Mucosa of rectum (tissue), 2 donors: Measurements from ENCODE around the gene RUBCNL.
"Not testable (repeated sequence)": the region's sequence is repeated elsewhere in the genome, so short reads cannot be mapped to it uniquely, and the experiment has no call there.

Experiments used
- H3K27ac ChIP-seq, 2 donors: one replicate each; pipeline ENCODE4 v1.7.0; 2013; ENCODE audit warnings: inconsistent platforms in 2 of 2, low read depth in 2 of 2, low read length in 2 of 2
- H3K27me3 ChIP-seq, 2 donors: one replicate each; pipeline ENCODE4 v1.7.0; 2013; ENCODE audit warnings: low read length in 2 of 2; ENCODE audit not compliant: control insufficient read depth in 2 of 2, insufficient read depth in 2 of 2
- H3K36me3 ChIP-seq, 2 donors: one replicate each; pipeline ENCODE4 v1.7.0; 2013; ENCODE audit warnings: low read length in 2 of 2; ENCODE audit not compliant: control insufficient read depth in 2 of 2, insufficient read depth in 2 of 2
- H3K4me1 ChIP-seq, 2 donors: one replicate each; pipeline ENCODE4 v1.7.0; 2013; ENCODE audit warnings: low read length in 2 of 2, mild to moderate bottlenecking in 1 of 2; ENCODE audit not compliant: control insufficient read depth in 2 of 2, insufficient read depth in 2 of 2
- H3K4me3 ChIP-seq, 2 donors: one replicate each; pipeline ENCODE4 v1.7.0; 2013; ENCODE audit warnings: low read length in 2 of 2
- H3K9ac ChIP-seq, 2 donors: one replicate each; pipeline ENCODE4 v1.7.0; 2013; ENCODE audit warnings: low read length in 2 of 2, low read depth in 1 of 2, mild to moderate bottlenecking in 1 of 2
- H3K9me3 ChIP-seq, 2 donors: one replicate each; pipeline ENCODE4 v1.7.0; 2013; ENCODE audit warnings: low read length in 2 of 2; ENCODE audit not compliant: control insufficient read depth in 2 of 2
- donor health status: healthy.
- donor health status: Normal muscosa, but diverticular disease.

RUBCNL gene

GRCh38 chr13:46377554-46377953 is 9.5 kb downstream of the RUBCNL start:
- Histone ChIP-seq H3K27me3 (no peaks in the 10 kb centered on the region), H3K9me3 (no peaks in the 10 kb centered on the region), H3K4me1 (peaks cover 16 to 32% of the 10 kb centered on the region in 2 donors), H3K9ac (no peak overlapping the region), H3K36me3 (no peaks in the 10 kb centered on the region), H3K4me3 (no peak overlapping the region), H3K27ac (peak overlapping the region; percentile 74 to 84)

- Histone ChIP-seq H3K36me3 (peaks cover 0 to 4% of the 10 kb centered on the region in 2 donors), H3K27me3 (no peaks in the 10 kb centered on the region), H3K9ac (no peak overlapping the region), H3K27ac (peak overlapping the region; percentile 67 to 87), H3K4me3 (peak overlapping the region; percentile 24 to 67), H3K9me3 (no peaks in the 10 kb centered on the region), H3K4me1 (peaks cover 22 to 44% of the 10 kb centered on the region in 2 donors)
These were observed 12.3 kb downstream of the RUBCNL start for GRCh38 chr13:46374710-46375109.

GRCh38 chr13:46373623-46374022 is 13.4 kb downstream of the RUBCNL start:
- H3K27me3 ChIP-seq: no peaks in the 10 kb centered on the region
- peak overlapping the region in 1 of 2 donors; percentile 41 for H3K9ac ChIP-seq
- H3K4me1 ChIP-seq: peaks cover 24 to 43% of the 10 kb centered on the region in 2 donors
- H3K27ac ChIP-seq: peak overlapping the region; percentile 67 to 87
- H3K9me3 ChIP-seq: no peaks in the 10 kb centered on the region
- H3K4me3 ChIP-seq: peak overlapping the region in 1 of 2 donors; percentile 67
- peaks cover 0 to 5% of the 10 kb centered on the region in 2 donors for H3K36me3 ChIP-seq

DNA sequence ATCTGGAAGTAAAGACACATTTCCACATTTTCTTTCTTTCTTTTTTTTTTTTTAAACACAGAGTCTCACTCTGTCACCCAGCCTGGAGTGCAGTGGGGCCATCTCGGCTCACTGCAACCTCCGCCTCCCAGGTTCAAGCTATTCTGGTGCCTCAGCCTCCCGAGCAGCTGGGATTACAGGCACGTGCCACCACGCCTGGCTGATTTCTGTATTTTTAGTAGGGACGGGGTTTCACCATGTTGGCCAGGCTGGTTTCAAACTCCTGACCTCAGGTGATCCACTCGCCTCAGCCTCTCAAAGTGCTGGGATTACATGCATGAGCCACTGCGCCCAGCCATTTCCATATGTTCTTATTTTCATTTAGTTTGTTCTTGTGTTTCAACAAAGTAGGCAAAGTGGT is 14.1 kb downstream of the RUBCNL start:
- H3K27ac ChIP-seq: peak overlapping the region; percentile 67 to 87
- H3K36me3 ChIP-seq: peaks cover 4 to 10% of the 10 kb centered on the region in 2 donors
- not testable (repeated sequence) for H3K27me3 ChIP-seq, H3K9me3 ChIP-seq
- peak overlapping the region; percentile 5 to 37 for H3K4me3 ChIP-seq
- peak overlapping the region in 1 of 2 donors; percentile 23 for H3K9ac ChIP-seq
- H3K4me1 ChIP-seq: peaks cover 22 to 40% of the 10 kb centered on the region in 2 donors

- H3K36me3 ChIP-seq: peaks cover 10 to 19% of the 10 kb centered on the region in 2 donors
- H3K9me3 ChIP-seq: no peaks in the 10 kb centered on the region
- no peaks in the 10 kb centered on the region for H3K27me3 ChIP-seq
- peaks cover 19 to 36% of the 10 kb centered on the region in 2 donors for H3K4me1 ChIP-seq
- H3K4me3 ChIP-seq: no peak overlapping the region
- no peak overlapping the region for H3K27ac ChIP-seq
- no peak overlapping the region for H3K9ac ChIP-seq
These were observed 15.0 kb downstream of the RUBCNL start for GRCh38 chr13:46372071-46372470.

DNA sequence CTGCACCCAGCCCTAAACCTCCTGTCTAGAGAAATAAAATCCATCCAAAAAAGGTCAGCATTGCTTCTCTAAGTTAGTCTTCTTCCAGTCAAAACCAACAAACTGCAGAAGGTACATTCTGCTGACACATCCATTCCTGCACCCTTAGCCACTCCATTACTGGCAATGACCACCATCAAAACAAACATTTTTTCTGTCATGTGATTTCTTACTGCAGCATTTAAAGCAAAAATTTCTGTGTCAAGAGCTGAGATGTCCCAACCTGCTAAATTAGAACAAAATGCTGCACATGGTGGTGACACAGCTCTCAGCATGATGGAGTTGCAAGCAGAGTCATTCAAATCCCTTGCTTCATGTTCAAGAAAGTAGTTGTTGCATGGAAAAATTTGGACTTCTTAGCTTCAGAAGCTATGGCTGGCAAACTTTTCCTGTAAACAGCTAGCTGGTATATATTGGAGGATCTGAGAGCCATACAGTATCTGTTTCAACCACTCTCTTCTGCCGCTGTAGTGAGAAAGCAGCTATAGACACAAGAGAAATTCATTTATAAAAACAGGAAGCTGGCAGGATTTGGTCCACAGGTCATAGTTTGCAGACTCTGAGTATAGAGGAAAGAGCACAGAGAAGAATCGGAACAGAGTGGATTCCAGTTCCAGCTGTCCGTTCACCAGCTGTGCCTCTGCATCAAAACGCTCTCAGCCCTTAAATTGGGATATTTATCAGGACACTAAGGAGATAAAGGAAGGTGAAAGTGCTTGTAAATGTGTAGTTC is 17.4 kb downstream of the RUBCNL start:
- peak overlapping the region in 1 of 2 donors; percentile 7 for H3K4me3 ChIP-seq
- H3K27me3 ChIP-seq: no peaks in the 10 kb centered on the region
- peaks cover 15 to 38% of the 10 kb centered on the region in 2 donors for H3K36me3 ChIP-seq
- peaks cover 13 to 30% of the 10 kb centered on the region in 2 donors for H3K4me1 ChIP-seq
- H3K27ac ChIP-seq: peak overlapping the region in 1 of 2 donors; percentile 4
- H3K9me3 ChIP-seq: no peaks in the 10 kb centered on the region
- H3K9ac ChIP-seq: no peak overlapping the region

DNA sequence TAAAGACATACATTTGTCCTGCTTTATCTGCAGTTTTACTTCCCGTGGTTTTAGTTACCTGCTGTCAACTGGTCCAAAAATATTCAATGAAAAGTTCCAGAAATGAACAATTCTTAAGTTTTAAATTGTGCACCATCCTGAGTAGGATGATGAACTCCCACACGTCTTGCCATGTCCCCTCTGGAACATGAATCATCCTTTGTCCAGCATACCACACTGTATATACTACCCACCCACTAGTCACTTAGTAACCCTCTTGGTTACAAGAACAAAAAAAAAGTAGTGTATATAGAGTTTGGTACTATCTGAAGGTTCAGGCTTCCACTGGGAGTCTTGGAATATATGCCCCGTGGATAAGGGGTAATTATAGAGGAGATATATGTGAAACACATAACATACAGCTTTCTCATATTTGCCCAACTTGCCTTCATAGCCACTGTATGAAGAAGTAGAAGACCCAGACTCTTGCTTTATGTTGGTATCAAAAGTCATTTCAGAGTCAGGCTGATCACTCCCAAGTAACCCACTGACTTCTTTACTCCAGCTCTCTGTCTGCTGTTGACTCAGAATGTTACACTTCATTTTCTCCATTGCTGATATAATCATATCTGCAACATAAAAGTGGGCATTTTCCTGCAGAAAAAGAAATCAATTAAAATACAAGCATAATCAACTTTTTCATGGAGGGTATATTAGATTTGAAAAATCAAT is 19.3 kb downstream of the RUBCNL start:
- Histone ChIP-seq H3K36me3 (peaks cover 15 to 41% of the 10 kb centered on the region in 2 donors), H3K4me3 (no peak overlapping the region), H3K9me3 (no peaks in the 10 kb centered on the region), H3K9ac (no peak overlapping the region), H3K4me1 (peaks cover 11 to 12% of the 10 kb centered on the region in 2 donors), H3K27ac (no peak overlapping the region), H3K27me3 (no peaks in the 10 kb centered on the region)

GRCh38 chr13:46361276-46361934 is 25.6 kb downstream of the RUBCNL start:
- H3K4me3 ChIP-seq: no peak overlapping the region
- peaks cover 8 to 25% of the 10 kb centered on the region in 2 donors for H3K36me3 ChIP-seq
- no peaks in the 10 kb centered on the region for H3K4me1 ChIP-seq
- H3K27me3 ChIP-seq: no peaks in the 10 kb centered on the region
- H3K9ac ChIP-seq: no peak overlapping the region
- H3K27ac ChIP-seq: no peak overlapping the region
- H3K9me3 ChIP-seq: no peaks in the 10 kb centered on the region

GRCh38 chr13:46360604-46361003 is 26.4 kb downstream of the RUBCNL start:
- peaks cover 8 to 22% of the 10 kb centered on the region in 2 donors for H3K36me3 ChIP-seq
- no peaks in the 10 kb centered on the region for H3K4me1 ChIP-seq
- H3K27me3 ChIP-seq: no peaks in the 10 kb centered on the region
- H3K9me3 ChIP-seq: no peaks in the 10 kb centered on the region
- no peak overlapping the region for H3K27ac ChIP-seq
- no peak overlapping the region for H3K9ac ChIP-seq
- H3K4me3 ChIP-seq: no peak overlapping the region

GRCh38 chr13:46359714-46360113 is 27.3 kb downstream of the RUBCNL start:
- Histone ChIP-seq H3K4me1 (no peaks in the 10 kb centered on the region), H3K36me3 (peaks cover 3 to 18% of the 10 kb centered on the region in 2 donors), H3K27me3 (no peaks in the 10 kb centered on the region), H3K4me3 (no peak overlapping the region), H3K9ac (no peak overlapping the region), H3K27ac (no peak overlapping the region), H3K9me3 (no peaks in the 10 kb centered on the region)
